ENCODE results near the gene ABR.

DNA sequence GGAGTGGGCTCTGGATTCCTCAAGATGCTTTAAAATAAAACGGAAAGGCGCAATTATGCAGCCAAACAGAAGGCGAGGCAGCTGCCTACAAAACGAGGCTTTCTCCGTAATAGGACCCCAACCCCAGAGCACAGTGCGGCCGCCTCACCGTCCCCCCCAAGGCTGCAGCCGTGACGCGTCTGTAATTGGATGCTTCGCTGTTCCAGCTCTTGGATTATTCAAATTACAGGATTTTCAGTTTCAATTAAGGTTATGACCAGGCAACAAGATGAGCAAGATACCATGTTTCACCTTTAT, 37.3 kb upstream of the ABR start:
- TF ChIP-seq, protein P1, sequence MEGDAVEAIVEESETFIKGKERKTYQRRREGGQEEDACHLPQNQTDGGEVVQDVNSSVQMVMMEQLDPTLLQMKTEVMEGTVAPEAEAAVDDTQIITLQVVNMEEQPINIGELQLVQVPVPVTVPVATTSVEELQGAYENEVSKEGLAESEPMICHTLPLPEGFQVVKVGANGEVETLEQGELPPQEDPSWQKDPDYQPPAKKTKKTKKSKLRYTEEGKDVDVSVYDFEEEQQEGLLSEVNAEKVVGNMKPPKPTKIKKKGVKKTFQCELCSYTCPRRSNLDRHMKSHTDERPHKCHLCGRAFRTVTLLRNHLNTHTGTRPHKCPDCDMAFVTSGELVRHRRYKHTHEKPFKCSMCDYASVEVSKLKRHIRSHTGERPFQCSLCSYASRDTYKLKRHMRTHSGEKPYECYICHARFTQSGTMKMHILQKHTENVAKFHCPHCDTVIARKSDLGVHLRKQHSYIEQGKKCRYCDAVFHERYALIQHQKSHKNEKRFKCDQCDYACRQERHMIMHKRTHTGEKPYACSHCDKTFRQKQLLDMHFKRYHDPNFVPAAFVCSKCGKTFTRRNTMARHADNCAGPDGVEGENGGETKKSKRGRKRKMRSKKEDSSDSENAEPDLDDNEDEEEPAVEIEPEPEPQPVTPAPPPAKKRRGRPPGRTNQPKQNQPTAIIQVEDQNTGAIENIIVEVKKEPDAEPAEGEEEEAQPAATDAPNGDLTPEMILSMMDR (IDR thresholded peaks at IDR 0.05), result no peak
- no peak for TF ChIP-seq ZFX (IDR thresholded peaks at IDR 0.05; ENCODE audit: borderline replicate concordance)

Measured in 22Rv1 (cell line).